CD4-positive, alpha-beta T cell treated with Interleukin-12 subunit alpha and Interleukin-12 subunit beta, for 1 hour (primary cell): ENCODE results near the gene MRM2.
A peak's percentile ranks its signal among the peaks of the same experiment; 100 is the strongest.

Experiments
- DNase-seq: peaks from one replicate; pipeline ENCODE4 v3.0.0-alpha.2; 2020

MRM2 gene

DNA sequence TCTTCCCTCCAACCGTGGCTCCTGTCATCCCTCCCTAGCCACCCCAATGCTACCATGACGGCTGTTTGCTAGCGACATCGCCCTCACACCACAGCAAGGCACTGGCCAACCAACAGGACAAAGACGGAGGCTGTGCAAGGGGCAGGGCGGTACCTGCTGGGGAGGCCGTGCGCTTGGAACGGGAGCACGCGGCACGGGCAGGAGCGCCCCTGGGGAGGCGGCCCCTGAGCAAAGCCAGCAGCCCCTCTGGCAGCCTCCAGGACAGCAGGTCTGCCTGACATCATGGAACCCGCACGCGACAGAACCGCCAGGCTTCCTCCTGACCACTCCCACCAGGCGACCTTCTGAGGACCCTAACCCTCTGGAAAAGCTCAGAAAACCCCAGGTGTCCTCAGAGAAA is 22.0 kb downstream of the MRM2 start:
- DNase-seq, result no peak

- DNase-seq, result no peak
These were observed 22.4 kb downstream of the MRM2 start for GRCh38 chr7:2219606-2220005.

GRCh38 chr7:2219136-2219535 is 22.9 kb downstream of the MRM2 start:
- DNase-seq, result no peak

- DNase-seq, result no peak
These were observed 23.6 kb downstream of the MRM2 start for GRCh38 chr7:2218444-2218785.

DNA sequence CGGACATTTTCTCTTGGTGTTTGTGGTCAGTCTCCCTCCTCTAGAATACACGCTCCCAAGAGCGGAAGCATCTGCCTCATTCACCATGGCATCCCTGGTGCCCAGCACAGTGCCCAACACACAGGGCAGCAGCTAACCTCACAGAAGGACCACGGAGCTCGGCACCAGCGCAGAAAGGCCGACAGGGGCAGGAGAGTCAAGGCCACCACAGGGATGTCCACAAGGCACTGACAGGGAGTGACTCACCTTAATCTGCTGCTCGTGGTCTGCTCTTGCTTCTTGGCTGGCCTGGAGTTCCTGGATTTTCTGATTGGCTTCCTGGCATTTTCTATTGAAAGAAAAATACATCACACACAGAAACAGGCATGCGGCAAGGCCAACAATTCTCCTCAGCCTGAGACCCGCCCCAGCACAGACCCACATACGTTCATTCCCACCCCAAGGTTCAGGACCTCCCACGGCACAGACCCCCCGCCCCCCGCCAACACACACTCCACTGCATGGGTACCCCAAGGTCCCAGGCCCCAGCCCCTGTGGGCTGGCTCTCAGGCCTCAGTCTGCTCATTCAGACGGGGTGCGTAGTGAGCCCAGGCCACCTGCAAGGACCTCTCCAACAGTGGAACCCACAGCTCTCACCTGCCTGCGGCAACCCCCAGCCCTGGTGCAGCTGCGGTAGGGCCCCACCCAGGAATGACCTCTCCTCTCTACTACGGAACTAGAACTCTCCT is 24.1 kb downstream of the MRM2 start:
- DNase-seq, result no peak

- no peak for DNase-seq
These were observed 24.8 kb downstream of the MRM2 start for GRCh38 chr7:2217206-2217605.

DNA sequence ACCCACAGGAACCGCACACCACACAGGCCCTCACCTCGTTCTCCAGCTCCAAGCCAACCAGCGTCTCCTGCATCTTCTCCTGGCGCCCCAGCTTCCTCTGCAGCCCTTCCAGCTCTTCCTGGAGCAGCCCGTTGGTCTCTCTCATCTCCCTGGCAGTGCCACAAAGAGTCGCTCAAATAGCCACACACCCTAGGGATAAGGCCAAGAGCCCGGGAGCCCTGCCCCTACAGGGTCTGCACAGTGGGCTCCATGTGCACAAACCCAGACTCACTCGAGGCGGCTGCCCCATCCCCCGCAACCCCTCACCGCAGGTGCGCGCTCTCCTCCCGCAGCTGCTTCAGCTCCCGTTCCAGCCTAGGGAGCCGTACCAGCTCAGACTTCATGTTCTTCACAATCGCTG is 26.2 kb downstream of the MRM2 start:
- no peak for DNase-seq

- peak; percentile 7 for DNase-seq
These were observed 27.4 kb downstream of the MRM2 start for GRCh38 chr7:2214636-2215035.

GRCh38 chr7:2213551-2214215 is 28.3 kb downstream of the MRM2 start:
- no peak for DNase-seq

DNA sequence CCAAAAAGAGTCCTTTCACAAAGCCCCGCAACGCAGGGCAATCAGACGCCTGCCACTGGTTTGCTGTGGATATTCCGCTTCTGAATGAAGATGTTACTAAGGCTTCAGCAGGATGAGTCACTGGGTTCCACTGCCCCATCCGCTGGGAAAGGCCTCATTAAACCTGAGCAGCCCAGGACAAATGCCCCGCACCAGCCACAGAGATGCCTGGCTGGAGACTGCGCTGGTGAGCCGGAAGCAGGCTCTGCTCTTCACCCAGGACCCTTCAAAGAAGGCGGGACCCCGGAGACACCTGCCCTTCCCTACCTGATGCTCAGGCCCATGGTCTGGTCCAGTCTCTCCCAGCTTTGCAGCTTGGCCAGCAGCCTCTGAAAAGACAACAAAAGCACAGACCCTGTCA is 29.1 kb downstream of the MRM2 start:
- DNase-seq, result no peak

DNA sequence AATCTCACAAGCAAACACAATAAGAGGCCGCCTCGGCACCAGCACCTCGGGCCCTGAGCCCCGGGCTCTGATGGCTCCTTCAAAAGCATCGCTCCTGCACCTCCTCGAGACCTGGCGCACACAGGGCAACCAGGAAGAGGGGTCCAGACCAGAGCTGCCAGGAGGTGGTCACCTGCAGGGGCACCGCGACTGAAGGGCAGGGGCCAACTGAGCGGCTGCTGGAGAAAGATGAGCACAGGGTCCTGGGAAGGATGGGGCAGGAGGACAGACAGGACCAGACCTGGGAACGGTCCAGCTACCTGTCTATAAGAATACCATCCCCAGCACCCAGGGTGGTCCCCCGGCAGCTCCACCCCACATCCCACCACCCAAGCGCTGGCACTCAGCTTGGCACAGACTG is 30.1 kb downstream of the MRM2 start:
- no peak for DNase-seq

DNA sequence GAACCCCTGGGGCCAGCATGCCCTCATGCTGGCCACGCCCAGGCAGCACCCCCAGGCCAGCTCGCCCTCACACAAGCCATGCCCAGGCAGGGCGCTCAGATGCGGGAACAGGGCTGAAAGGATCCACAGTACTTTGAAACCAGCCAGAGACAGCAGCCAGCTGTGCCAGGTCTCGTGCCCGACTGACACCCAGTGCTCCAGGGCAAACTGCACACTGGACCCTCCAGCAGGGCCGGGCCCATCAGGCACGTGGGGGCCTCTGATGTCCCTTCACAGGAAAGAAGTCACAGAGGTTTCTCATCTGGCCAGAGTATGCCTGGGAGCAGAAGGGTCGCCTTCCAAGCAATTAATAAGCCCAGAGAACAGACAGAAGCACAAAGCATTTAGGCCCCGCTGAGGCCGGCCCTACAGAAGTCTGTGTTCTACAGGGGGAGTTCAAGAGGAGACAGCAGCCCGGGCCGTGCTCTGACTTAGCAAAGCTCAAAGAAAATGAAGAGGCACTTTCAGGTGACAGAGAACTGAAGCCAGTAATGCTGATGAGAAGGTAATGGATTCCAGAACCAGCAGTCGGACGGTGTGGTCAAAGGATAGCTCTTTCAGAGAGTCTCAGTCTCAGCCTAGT is 30.6 kb downstream of the MRM2 start:
- no peak for DNase-seq

GRCh38 chr7:2210551-2211258 is 31.3 kb downstream of the MRM2 start:
- DNase-seq, result no peak

- DNase-seq, result no peak
These were observed 32.1 kb downstream of the MRM2 start for GRCh38 chr7:2209961-2210323.

DNA sequence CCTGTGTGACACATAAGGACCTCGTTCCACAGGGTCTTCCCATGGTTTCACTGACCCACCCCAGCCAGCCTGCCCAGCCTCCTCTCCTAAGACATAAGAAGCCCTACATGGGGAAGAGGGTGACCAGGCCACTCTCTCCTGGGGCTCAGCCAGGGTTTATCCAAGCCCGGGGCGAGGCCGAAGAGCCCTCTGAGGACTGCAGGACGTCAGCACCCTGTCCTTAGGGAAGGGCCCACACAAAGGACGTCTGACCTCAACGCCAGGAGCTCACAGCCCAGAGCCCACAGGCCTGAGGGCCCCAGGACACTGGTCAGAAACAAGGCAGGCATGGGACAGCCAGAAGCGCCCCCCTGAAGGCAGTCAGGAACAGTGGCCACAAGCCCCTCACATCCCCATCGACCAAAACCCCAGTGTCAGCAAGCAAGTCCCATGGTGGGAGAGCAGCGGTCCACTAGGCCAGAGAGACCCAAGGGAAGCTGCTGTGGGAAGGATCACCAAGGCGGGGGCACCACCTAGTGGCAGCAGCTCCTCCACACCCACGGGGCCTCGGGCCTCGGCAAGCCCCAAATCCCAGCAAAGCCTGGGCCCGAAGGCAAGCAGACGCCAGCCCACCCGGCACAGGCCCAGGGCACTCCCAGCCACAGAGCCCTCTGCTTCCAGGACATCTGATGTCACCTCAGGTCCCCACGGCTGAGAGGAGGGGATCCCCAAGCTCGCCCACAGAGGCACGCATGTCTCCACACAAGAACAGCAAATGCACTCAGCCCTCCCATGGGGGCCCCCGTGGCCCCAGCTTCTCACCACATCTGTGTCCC is 32.7 kb downstream of the MRM2 start:
- DNase-seq, result peak; percentile 55

GRCh38 chr7:2208712-2209111 is 33.3 kb downstream of the MRM2 start:
- DNase-seq, result no peak

DNA sequence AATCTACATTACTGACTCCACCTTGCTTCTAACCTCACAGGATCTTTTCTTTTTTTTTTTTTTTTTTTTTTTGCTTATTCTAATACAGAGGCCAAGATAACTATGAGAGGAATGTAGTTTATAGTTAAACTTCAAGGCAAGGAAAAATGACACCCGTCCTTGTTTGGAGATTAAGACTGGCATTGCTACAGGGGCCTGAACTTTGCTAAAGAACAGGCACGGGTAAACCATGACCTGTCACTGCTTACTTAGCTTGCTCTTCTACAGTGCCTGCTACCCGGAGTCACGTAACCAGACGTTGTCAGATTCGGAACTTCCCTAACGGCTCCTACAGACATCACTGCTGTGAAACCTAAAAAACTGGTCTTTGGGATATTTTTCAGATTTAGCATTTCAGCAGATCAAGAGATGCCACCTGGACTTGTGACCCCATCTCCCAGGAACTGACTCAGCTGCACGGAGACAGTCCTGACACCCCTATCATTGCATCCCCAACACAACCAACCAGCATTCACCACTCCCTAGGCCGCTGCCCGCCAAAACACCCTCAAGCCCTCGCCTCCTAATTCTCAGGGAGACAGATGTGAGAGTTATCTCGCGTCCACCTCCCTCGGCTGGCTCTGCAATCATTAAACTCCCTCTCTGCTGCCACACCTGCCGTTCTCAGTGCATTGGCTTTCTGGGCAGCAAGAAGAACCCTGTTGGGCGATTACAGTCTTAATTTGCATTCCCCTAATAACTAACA is 36.8 kb downstream of the MRM2 start:
- DNase-seq, result no peak

- DNase-seq, result no peak
These were observed 37.6 kb downstream of the MRM2 start for GRCh38 chr7:2204446-2204845.

- no peak for DNase-seq
These were observed 38.2 kb downstream of the MRM2 start for GRCh38 chr7:2203766-2204300.

GRCh38 chr7:2202901-2203765 is 38.9 kb downstream of the MRM2 start:
- no peak for DNase-seq

DNA sequence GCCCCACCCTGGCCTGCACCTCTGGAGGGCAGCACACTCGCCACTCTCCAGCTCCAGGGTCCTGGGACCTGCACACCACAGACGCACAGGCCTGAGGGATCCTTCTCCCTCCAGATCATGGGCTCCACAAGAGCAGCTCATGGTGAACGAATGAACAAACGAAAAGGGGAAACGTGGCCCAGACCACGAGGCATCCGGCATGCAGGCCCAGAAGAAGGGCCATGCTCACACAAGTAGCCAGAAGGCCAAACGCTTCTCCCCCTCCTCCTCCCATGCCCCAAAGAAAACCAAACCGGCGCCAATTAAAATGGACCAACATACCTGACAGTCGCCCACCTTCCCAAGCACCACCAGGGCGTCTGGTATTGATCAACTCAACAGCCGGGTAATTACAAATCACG is 39.6 kb downstream of the MRM2 start:
- no peak for DNase-seq
